ENCODE results near the gene ZNF207.

DNA sequence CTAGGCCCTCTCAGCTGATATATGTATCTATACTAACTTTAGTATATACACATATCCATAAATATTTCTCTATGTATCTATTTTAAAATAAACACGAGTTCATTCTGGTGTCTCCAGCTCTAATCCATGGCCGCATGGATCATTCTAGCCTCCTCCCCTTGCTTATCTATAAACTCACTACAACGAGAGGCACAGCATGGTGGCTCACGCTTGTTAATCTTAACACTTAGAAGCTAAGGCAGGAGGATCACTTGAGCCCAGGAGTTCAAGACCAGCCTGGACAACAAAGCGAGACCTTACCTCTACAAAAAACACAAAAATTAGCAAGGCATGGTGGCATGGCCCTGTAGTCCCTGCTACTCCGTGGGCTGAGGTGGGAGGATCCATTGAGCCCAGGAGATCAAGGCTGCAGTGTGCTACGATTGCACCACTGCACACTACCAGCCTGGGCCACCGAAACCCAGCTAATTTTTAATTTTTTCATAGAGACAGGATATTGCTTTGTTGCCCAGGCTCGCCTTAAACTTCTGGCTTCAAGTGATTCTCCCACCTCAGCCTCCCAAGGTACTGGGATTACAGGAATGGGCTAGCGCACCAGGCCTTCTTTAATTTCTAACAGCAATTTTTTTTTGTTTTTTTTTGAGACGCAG is 3.9 kb upstream of the ZNF207 start:
- no peak for TF ChIP-seq EZH2 (optimal IDR thresholded peaks at IDR 0.05; ENCODE audit: low read depth, low read length)
- TF ChIP-seq, protein P1, sequence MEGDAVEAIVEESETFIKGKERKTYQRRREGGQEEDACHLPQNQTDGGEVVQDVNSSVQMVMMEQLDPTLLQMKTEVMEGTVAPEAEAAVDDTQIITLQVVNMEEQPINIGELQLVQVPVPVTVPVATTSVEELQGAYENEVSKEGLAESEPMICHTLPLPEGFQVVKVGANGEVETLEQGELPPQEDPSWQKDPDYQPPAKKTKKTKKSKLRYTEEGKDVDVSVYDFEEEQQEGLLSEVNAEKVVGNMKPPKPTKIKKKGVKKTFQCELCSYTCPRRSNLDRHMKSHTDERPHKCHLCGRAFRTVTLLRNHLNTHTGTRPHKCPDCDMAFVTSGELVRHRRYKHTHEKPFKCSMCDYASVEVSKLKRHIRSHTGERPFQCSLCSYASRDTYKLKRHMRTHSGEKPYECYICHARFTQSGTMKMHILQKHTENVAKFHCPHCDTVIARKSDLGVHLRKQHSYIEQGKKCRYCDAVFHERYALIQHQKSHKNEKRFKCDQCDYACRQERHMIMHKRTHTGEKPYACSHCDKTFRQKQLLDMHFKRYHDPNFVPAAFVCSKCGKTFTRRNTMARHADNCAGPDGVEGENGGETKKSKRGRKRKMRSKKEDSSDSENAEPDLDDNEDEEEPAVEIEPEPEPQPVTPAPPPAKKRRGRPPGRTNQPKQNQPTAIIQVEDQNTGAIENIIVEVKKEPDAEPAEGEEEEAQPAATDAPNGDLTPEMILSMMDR (IDR thresholded peaks at IDR 0.05; ENCODE audit: low read length) = no peak

All from MM.1S (cell line).